ENCODE data around the gene SPARC. TPM values are rescaled to one million over a fixed set of nuclear protein-coding genes. Genes with fewer than 3 reads are reported as not detected.

The SPARC gene
- total and polyA plus RNA-seq, 10 donors, result 76.5 to 963 (median 440) TPM

GRCh38 chr5:151632941-151633340, 53.8 kb downstream of the SPARC start:
- Histone ChIP-seq H3K4me1 (no peaks in the 10 kb centered on the region), H3K9me3 (no peaks in the 10 kb centered on the region), H3K27ac (no peak overlapping the region), H3K36me3 (no peaks in the 10 kb centered on the region), H3K4me3 (no peak overlapping the region), H3K27me3 (replicated peaks in 1 of 7) (peaks cover 0 to 18% (median 0%) of the 10 kb centered on the region in 7 donors)
- no peak for DNase-seq
- no peak for TF ChIP-seq POLR2AphosphoS5 (IDR thresholded peaks at IDR 0.05)
- no peak for TF ChIP-seq POLR2A (IDR thresholded peaks at IDR 0.05)
- TF ChIP-seq CTCF (IDR thresholded peaks at IDR 0.05 in 8 of 11, conservative IDR thresholded peaks at IDR 0.05 in 3 of 11), result no peak
- intact Hi-C loops (cut with DNase I; ENCODE audit: low total_unique reads), result no loop called here
- WGBS, 5 donors, result 46 to 78% (median 65%) methylated on average over 7 to 8 of the region's 8 CpGs

GRCh38 chr5:151632524-151632923, 54.2 kb downstream of the SPARC start:
- WGBS, 5 donors, result 61 to 85% (median 65%) methylated on average over 10 to 15 of the region's 15 CpGs
- no peaks in the 10 kb centered on the region for H3K9me3 ChIP-seq
- DNase-seq, result no peak
- no peak overlapping the region for H3K27ac ChIP-seq
- intact Hi-C loops (cut with DNase I; ENCODE audit: low total_unique reads), result no loop called here
- TF ChIP-seq POLR2AphosphoS5 (IDR thresholded peaks at IDR 0.05) (peak in 1 of 3 donors; percentile 10), CTCF (IDR thresholded peaks at IDR 0.05 in 8 of 11, conservative IDR thresholded peaks at IDR 0.05 in 3 of 11) (no peak)
- H3K4me3 ChIP-seq, result no peak overlapping the region
- no peaks in the 10 kb centered on the region for H3K4me1 ChIP-seq
- H3K27me3 ChIP-seq (replicated peaks in 1 of 7), result peaks cover 0 to 18% (median 0%) of the 10 kb centered on the region in 7 donors
- H3K36me3 ChIP-seq, result no peaks in the 10 kb centered on the region

- 91 to 96% (median 95%) methylated on average over 5 of the region's 5 CpGs for WGBS, 5 donors
- intact Hi-C loops (cut with DNase I; ENCODE audit: low total_unique reads), result no loop called here
- H3K36me3 ChIP-seq, result no peaks in the 10 kb centered on the region
- DNase-seq, result no peak
- TF ChIP-seq POLR2AphosphoS5 (IDR thresholded peaks at IDR 0.05), result no peak
- TF ChIP-seq CTCF (IDR thresholded peaks at IDR 0.05 in 8 of 11, conservative IDR thresholded peaks at IDR 0.05 in 3 of 11), result no peak
- no peak for TF ChIP-seq POLR2A (IDR thresholded peaks at IDR 0.05)
- H3K4me3 ChIP-seq, result no peak overlapping the region
- no peak overlapping the region for H3K27ac ChIP-seq
- peaks cover 0 to 18% (median 0%) of the 10 kb centered on the region in 7 donors for H3K27me3 ChIP-seq (replicated peaks in 1 of 7)
- no peaks in the 10 kb centered on the region for H3K4me1 ChIP-seq
- no peaks in the 10 kb centered on the region for H3K9me3 ChIP-seq
Measured at GRCh38 chr5:151631941-151632340, 54.8 kb downstream of the SPARC start.

DNA sequence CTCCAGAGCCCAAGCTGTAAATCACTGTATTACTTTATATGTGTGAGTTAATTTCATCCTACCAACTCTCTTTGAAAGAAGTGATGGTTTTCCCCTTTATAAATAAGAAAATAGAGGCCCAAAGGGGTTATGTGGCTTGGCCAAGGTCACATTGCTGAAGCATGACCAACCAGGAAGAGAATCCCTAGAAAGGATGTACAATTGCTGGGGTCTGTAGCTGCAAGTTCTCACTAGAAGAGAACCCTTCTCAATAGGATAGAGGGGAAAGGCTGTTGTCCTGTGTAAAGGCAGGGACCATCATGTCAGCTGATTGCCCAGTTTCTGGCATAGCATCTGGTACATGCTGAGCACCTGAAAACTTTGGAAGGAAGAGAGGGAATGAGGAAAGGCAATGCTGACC, 56.6 kb downstream of the SPARC start:
- intact Hi-C loops (cut with DNase I; ENCODE audit: low total_unique reads), result no loop called here
- no peak for TF ChIP-seq CTCF (IDR thresholded peaks at IDR 0.05 in 8 of 11, conservative IDR thresholded peaks at IDR 0.05 in 3 of 11)
- no peak for TF ChIP-seq POLR2A (IDR thresholded peaks at IDR 0.05)
- Histone ChIP-seq H3K4me3 (no peak overlapping the region), H3K4me1 (no peaks in the 10 kb centered on the region), H3K27me3 (replicated peaks in 1 of 7) (peaks cover 0 to 14% (median 0%) of the 10 kb centered on the region in 7 donors), H3K36me3 (no peaks in the 10 kb centered on the region), H3K9me3 (no peaks in the 10 kb centered on the region), H3K27ac (no peak overlapping the region)
- DNase-seq, result no peak

Measured in spleen (tissue), 11 donors.